HL-60/S4 (cell line): ENCODE data around the gene ENTREP1.
"Not testable (repeated sequence)": the region's sequence is repeated elsewhere in the genome, so short reads cannot be mapped to it uniquely, and the experiment has no call there.

Source experiments
- in situ Hi-C: fragments of 300-500 bp; cut with MboI; formaldehyde crosslinking; loops from 2 replicates; pipeline ENCODE4 v1.14.3; 2022; ENCODE audit warnings: low sequenced_read_pairs

The ENTREP1 gene, protein sequence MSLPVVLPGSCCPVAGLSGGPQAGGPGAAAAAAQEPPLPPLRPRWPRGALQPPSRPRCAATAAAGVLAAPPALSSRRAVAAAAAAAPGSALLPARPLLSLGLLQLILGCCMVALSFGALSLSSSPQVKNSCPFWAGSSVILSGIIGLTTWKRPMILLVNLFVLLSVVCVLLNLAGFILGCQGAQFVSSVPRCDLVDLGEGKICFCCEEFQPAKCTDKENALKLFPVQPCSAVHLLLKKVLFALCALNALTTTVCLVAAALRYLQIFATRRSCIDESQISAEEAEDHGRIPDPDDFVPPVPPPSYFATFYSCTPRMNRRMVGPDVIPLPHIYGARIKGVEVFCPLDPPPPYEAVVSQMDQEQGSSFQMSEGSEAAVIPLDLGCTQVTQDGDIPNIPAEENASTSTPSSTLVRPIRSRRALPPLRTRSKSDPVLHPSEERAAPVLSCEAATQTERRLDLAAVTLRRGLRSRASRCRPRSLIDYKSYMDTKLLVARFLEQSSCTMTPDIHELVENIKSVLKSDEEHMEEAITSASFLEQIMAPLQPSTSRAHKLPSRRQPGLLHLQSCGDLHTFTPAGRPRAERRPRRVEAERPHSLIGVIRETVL

DNA sequence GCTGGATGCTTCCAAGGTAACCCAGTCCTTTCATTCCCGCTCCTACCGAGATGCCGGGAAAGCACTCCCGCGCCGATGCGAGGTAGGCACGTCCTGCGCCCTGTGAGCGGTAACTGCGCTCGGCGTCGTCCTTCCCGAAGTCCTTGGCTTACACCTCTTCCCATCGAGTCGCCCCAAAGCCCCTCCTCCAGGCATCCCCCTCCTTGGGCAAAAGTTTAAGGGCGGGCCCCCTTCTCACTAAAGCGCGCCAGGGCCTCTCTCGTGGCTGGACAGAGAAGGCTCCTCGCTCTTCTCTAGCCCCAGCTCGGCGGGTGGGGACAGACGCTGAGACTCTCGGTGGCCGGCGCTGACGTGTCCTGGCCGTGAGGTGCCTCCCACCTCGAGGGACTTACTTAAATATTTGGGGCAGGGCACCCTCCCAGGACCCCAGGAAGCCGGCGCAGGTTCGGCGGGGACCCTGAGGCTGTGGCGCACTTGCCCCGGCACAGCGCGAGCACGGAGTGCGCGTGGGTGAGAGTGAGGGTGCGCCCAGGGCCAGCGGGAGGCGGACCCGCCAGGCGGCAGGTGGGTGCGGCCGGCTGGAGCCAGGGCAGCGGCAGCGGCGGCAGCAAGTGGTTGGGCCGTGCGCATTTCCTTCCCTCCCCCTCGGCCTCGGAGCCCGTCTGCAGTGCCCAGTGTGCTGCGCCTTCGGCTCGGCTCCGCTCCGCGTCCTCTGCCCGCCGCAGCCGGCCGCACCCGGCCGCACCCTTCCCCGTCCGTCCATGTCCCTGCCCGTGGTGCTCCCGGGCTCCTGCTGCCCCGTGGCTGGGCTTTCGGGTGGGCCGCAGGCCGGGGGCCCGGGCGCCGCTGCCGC lies at the start of gene ENTREP1:
Gene ENTREP1 (plus strand): TSS at position 667 of the 853 bp plus-strand sequence. CDS start 95 bp downstream, at position 762.
- in situ Hi-C loops, result no loop called here

DNA sequence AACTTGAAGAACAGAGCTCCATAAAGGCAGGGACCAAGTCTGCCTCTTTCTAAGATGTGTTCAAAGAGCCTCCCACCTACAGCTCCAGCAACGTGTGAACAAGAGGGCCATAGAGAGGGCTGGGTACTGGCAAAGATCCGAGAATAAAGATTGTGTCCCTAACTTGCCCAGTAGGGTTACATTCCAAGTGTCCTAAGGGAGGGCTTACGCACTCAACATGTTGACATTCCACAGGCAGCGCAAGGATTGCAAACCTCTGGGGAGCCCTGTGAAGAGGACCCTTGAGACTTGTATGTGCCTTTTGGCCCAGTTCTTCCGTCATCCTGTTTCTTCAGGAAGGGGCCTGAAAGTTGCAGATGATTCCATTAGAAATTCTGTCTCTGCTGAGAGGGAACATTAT lies 48.2 kb upstream of the ENTREP1 start:
- in situ Hi-C loops, result no loop called here

DNA sequence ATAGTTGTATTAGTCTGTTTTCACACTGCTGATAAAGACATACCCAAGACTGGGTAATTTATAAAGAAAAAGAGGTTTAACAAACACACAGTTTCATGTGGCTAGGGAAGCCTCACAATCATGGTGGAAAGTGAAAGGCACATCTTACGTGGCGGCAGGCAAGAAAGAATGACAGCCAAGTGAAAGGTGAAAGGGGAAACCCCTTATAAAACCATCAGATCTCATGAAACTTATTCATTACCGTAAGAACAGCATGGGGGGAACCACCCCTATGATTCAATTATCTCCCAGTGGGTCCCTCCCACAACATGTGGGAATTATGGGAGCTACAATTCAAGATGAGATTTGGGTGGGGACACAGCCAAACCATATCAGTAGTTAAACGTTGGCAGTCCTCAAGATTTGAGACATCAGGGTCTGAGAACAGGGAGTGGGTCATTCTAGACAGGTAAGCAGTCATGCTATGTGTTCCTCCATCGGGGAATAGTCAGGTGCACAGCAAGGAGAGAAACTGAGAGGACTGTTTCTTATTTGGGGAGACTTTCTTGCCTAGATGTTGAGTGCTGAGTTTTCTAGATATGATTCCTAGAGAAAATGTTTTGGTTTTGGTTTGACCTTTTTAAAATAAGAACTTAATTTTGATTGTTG lies 45.8 kb upstream of the ENTREP1 start:
- in situ Hi-C loops, result no loop called here

DNA sequence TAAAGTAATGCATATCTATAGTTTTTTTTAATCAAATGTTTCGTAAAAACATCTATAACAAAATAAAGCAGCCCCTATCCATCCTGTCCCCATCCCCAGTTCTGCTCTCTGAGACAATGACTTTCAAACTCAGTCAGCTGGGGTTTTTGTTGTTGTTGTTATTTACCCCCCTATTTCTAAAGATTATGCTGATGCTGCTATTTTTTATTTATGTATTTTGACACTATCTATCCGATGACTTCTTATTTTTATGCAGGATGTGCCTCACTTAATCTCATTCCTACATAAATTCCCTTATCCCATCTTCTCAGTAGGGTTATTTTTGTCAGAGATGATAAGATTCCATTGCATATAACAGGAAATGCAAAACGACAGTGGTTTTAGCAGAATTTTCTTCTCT lies 45.3 kb upstream of the ENTREP1 start:
- in situ Hi-C loops, result no loop called here

DNA sequence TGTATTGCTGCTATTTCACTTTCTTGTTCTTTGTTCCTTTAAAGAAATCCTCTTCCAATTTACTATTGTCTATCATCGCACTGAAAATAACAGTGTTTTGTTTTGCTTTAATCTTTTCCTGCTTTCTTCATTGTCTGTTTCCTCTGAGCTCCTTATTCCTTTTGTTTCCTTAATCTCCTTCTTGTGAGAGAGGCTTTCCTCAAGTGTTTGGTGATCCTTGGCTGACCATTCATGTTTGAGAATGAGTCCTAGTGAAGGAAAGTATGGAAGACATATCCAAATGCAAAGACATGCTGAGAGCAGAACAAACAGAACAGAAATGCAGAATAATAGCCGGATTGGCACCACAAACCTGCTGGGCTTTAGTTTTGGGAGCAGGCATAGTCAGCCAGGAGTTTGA lies 42.0 kb upstream of the ENTREP1 start:
- in situ Hi-C loops, result no loop called here

DNA sequence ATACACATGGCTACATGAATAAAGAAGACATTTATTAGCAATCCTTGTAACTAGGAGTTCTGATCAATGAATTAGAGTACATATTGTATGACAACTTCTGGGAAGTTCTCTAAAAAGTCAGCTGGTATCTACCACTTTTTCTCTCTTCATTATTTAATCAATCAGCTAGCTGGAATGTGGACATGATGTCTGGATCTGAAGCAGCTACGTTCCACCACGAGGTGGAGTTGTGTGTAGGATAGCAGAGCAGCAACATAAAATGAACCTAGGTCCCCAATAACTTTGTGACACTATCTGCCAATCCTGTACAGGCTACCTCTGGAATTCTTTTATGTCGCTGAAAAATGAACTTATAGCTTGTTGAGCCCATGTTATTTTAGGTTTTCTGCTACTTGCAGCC lies 32.9 kb upstream of the ENTREP1 start:
- in situ Hi-C loops, result no loop called here

DNA sequence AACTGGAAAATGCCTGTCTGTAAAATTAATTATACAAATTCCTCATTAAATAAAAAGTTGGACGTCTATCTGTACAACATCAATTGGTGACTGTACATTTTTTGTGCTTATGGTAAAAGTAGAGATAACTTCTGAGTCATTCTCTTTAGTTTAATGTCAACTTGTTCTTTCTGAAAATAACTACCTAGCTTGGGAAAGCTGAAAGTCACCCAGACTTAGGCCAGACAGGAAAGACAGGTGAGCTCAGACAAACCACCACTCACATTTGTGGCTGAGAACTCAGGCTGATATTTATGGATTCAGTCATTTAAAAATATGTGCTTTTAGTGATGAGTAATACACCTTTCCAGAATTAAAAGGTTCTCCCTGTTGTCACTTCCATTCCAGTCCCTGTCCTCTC lies 31.9 kb upstream of the ENTREP1 start:
- in situ Hi-C loops, result no loop called here

DNA sequence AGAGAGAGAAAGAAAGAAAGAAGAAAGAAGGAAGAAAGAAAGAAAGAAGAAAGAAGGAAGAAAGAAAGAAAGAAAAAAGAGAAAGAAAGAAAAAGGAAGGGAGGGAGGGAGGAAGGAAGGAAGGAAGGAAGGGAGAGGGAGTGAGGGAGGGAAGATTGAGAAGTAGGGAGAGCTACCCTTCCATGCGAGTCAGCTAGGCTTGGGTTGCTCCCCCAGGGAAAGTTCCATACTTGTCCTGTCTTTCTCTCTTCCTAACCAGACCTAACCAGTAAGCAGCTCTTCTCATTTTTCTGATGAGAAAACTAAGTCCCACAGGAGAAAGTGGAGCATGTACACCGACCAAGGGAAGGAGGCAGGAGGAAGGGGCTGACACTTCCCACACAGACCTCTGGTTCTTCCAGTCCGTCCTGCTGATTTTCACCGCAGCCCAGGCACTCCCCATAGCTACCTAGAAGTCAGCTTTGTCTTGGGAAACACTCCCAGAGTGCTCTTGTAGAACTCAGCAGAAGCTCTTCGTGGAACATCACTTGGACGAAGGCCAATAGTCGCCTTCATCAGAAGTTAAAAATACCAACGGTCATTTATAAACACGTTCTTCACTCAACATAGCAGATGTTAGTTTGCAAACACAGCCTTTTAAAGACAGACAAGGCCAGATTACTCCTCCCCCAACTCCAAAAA lies 29.0 kb upstream of the ENTREP1 start:
- in situ Hi-C loops, result no loop called here

DNA sequence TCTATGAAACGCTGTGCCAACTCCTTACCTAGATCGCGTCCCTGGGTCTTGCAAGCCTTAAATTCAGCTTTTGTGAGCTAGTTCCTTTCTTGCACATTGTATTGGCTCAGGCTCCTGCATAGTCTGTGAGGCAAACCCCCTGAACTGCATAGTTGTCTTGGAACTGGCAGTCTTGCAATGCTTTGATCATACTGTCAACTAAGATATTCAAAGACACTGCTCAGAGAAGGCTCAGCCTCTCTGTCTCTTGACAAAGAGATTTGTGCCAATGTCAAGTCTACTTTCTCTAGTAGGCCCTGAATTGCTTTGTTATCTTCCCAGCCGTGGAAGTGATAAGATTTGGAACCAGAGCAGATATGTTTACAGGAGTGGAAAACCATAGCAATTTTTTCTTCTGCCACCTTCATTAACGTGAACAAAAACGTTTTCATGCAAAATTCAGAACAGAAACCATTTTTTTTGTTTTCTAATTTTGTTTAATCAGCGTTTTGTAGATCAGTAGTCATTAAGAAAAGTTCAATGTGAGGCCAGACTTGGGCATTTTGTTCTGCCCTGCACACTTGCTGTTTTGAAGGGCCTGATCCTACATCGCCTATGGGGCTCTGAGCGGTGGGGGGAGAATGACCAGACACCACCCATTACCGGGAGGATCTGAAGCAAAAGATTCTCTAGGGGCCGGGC lies 27.6 kb upstream of the ENTREP1 start:
- in situ Hi-C loops, result no loop called here

DNA sequence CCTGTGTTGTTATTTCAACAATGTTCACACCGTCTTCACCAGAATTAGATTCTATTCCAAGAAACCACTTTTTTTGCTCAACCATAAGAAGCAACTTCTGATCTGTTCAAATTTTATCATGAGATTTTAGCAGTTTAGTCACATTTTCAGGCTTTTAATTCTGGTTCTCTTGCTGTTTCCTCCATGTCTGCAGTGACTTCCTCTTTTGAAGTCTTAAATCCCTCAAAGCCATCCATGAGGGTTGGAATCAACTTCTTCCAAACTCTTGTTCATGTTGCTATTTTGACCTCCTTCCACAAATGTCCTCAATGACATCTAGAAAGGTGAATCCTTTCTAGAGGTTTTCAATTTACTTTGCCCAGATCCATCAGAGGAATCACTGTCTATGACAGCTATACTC lies 25.7 kb upstream of the ENTREP1 start:
- in situ Hi-C loops, result no loop called here

DNA sequence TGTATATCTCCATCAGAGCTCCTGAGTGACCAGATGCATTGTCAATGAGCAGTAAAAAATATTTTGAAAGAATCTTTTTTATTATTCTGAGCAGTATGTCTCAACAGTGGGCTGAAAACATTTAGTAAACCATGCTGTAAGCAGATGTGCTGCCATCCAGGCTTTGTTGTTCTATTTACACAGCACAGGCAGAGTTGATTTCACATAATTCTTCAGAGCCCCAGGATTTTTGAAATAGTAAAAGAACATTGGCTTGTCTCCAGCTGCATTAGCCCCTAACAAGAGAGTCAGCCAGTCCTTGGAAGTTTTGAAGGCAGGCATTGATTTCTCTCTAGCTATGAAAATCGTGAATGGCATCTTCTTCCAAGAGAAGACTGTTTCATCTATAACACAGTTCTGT lies 25.2 kb upstream of the ENTREP1 start:
- in situ Hi-C loops, result no loop called here

DNA sequence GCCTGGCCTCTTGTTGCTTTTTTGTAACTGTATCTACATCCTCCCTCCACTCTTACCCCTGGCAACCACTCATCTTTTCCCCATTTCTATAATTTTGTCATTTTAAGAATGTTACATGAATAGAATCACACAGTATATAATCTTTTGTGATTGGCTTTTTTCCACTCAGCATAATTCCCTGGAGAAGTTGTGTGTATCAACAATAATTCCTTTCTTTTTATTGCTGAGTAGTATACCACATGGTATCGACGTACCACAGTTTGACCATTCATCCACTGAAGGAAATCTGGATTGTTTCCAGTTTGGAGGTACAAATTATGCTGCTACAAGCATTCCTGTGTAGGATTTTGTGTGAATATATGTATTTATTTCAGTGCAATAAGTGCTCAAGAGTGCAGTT lies 21.7 kb upstream of the ENTREP1 start:
- in situ Hi-C loops, result no loop called here

DNA sequence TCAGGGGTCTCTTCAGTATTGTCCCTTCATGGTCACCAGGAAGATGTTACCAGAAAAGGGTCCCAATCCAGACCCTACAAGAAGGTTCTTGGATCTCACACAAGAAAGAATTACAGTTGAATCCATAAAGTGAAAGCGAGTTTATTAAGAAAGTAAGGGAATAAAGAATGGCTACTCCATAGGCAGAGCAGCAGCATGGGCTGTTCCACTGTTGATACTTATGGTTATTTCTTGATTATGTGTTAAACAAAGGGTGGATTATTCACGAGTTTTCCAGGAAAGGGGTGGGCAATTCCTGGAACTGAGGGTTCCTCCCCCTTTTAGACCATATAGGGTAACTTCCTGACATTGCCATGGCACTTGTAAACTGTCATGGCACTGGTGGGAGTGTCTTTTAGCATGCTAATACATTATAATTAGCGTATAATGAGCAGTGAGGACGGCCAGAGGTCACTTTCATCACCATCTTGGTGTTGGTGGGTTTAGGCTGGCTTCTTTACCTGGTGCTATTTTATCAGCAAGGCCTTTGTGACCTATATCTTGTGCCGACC lies 18.0 kb upstream of the ENTREP1 start:
- in situ Hi-C loops, result not testable (repeated sequence)

DNA sequence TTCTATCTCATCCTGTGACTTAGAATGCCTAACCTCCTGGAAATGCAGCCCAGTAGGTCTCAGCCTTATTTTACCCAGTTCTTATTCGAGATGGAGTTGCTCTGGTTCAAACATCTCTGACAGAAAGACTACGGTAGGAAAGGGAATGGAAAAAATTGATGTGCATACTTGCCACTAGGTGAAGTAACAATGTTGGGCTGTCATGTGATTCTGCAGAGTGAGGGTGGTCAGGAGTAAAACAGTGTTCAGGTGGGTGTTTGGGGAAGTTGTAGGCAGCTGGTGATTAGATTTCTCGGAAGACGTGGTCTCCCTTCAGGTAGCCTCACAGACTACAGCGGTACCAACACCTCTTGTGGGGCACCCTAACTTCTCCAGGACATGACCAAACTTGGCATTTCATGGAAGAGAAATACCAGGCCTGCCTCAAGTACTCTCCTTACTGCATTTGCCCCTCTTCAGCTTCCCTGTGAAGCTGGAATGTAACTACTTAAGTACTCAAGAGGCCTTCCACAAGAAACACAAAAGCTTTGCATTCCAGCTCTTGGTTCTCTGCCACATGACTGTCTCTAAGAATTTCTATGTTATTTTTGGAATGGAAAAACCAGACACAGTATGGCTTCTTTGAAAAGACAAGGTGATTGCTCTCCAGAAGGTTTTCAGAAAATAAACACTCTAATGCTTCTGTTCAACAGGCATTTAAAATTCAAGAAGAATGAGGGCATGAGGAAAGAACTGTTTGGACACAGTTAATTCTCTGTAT lies 17.4 kb upstream of the ENTREP1 start:
- in situ Hi-C loops, result no loop called here

DNA sequence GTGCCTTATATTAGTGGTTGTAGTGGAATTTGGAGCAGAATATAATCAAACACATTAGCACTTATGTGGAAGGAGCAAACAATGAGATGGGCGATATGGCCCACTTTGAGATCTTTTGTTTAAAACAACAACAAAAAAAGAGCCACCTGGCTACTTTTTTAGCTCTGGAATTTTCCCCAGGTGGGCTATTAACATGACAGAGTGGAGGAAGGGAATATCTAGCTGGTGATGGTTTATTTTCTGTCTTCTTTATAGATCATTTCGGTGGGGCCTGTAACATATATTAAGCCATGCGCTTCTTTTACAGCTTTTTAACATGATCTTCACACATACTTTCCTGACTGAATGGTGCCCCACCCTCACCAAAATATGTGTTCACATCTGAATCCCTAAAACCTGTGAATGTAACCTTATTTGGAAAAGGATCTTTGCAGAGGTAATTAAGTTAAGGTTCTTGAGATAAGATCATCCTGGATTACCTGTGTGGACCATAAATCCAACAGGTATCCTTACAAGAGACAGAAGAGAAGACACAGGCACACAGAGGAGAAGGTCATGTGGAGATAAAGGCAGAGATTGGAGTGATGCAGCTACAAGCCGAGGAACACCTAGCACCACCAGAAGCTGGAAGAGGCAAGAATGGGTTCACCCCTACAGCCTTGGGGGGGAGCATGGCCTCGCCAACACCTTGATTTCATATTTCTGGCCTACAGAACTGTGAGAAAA lies 16.6 kb upstream of the ENTREP1 start:
- in situ Hi-C loops, result no loop called here

DNA sequence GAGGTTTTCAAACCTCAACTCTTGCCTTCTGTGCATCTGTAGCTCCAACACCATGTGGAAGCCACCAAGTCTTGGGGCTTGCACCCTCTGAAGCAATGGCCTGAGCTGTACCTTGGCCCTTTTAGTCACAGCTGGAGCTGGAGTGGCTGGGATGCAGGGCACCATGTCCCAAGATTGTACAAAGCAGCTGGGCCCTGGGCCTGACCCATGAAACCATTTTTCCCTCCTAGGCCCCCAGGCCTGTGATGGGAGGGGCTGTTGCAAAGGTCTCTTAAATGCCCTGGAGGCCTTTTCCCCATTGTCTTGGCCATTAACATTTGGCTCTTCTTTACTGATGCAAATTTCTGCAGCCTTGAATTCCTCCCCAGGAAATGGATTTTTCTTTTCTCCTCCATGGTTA lies 11.8 kb upstream of the ENTREP1 start:
- in situ Hi-C loops, result no loop called here

DNA sequence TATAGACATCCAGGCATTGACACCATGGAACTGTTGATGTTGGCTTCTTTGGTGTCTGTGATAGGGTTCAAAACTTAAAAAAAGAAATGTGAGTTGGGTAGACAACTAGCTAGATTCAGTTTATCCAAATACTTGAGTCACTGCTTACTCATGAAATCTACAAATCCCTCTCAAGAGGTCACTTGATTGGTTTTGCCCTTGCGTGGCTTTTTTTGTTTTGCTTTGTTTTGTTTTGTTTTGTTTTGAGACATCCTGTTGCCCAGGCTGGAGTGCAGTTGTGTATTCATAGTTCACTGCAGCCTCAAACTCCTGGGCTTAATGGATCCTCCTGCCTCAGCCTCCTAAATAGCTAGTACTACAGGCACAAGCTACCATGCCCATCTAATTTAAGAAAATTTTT lies 10.5 kb upstream of the ENTREP1 start:
- in situ Hi-C loops, result no loop called here

DNA sequence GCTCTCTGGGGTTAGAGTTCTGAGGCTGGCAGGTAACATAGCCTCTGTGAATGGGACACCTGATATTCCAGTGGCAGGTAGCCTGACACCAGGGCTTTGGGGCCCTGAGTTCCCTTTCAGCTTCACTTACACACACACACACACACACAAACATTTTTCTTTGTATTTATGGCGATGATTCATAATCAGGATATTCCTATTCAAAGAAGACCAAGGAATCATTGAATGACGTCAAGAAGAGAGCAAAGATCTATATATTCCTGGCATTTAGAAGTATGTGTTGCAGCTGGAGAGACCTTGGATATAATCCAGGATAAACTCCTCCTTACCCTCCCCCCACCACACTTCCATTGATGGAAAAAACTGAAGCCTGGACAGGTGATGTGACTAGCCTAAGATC lies 7.9 kb upstream of the ENTREP1 start:
- in situ Hi-C loops, result no loop called here
